Breast epithelium (tissue), 3 donors: ENCODE data around the gene ELOVL7.

ENCODE experiments used
- POLR2A ChIP-seq: fragments of 450-650 bp; IDR thresholded peaks from one replicate; pipeline ENCODE4 v1.6.1; 2016; ENCODE audit warnings: antibody characterized with exemption, mild to moderate bottlenecking, moderate library complexity
- TF ChIP-seq, protein P1 (sequence below), 3 donors: fragments of 450-650 bp; IDR thresholded peaks; one replicate each; pipeline ENCODE4 v1.5.1; 2016 to 2017; ENCODE audit warnings: antibody characterized with exemption in 3 of 3, mild to moderate bottlenecking in 3 of 3, moderate library complexity in 3 of 3

DNA sequence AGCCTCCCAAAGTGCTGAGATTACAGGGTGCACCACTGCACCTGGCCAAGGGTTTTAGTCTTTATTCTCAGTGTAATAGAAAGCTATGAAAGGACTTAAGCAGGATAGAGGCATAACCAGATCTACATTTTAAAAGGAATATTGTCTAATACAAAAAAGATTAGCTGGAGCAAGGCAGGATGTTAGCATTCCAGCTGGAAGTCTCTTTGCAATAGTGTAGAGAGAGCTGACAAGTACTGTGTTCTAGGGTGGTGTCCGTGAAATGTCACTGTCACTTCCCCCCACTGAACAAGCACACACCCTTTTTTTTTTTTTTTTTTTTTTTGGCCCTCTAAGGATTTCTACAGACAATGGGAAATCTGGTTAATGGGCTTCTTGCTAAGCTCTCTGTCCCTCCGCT lies 119.9 kb downstream of the ELOVL7 start:
- TF ChIP-seq, protein P1, sequence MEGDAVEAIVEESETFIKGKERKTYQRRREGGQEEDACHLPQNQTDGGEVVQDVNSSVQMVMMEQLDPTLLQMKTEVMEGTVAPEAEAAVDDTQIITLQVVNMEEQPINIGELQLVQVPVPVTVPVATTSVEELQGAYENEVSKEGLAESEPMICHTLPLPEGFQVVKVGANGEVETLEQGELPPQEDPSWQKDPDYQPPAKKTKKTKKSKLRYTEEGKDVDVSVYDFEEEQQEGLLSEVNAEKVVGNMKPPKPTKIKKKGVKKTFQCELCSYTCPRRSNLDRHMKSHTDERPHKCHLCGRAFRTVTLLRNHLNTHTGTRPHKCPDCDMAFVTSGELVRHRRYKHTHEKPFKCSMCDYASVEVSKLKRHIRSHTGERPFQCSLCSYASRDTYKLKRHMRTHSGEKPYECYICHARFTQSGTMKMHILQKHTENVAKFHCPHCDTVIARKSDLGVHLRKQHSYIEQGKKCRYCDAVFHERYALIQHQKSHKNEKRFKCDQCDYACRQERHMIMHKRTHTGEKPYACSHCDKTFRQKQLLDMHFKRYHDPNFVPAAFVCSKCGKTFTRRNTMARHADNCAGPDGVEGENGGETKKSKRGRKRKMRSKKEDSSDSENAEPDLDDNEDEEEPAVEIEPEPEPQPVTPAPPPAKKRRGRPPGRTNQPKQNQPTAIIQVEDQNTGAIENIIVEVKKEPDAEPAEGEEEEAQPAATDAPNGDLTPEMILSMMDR (IDR thresholded peaks at IDR 0.05): no peak
- no peak for TF ChIP-seq POLR2A
